Smooth muscle cell (in vitro differentiated cells): ENCODE data around the gene PROSER2. TPM values are rescaled to one million over a fixed set of nuclear protein-coding genes. Genes with fewer than 3 reads are reported as not detected.

Experiments used
- DNase-seq: peaks from one replicate; lab custom pipeline; 2025; ENCODE audit not compliant: unreplicated experiment; lab: John Stamatoyannopoulos, UW
- H2AFZ ChIP-seq: fragments of 200-600 bp; sonication (generic); 2 replicates; pipeline ENCODE4 v1.6.0; 2016; ENCODE audit warnings: antibody characterized with exemption, low read depth, mild to moderate bottlenecking
- H3F3A ChIP-seq: fragments of 200-600 bp; sonication (generic); 2 replicates; pipeline ENCODE4 v1.6.0; 2017; ENCODE audit warnings: antibody characterized with exemption, low read depth
- H3K27ac ChIP-seq: fragments of 200-600 bp; sonication (generic); 2 replicates; pipeline ENCODE4 v1.5.1; 2016; ENCODE audit warnings: low read depth, mild to moderate bottlenecking
- H3K27me3 ChIP-seq: fragments of 200-600 bp; sonication (generic); 2 replicates; pipeline ENCODE4 v1.6.1; 2016; ENCODE audit warnings: low read depth, mild to moderate bottlenecking
- H3K36me3 ChIP-seq: fragments of 200-600 bp; sonication (generic); 2 replicates; pipeline ENCODE4 v1.5.1; 2016; ENCODE audit warnings: low read depth
- H3K4me1 ChIP-seq: fragments of 200-600 bp; sonication (generic); 2 replicates; pipeline ENCODE4 v1.5.1; 2016; ENCODE audit warnings: low read depth
- H3K4me2 ChIP-seq: fragments of 200-600 bp; sonication (generic); 2 replicates; pipeline ENCODE4 v1.6.0; 2016; ENCODE audit warnings: mild to moderate bottlenecking
- H3K4me3 ChIP-seq: fragments of 200-600 bp; sonication (generic); 2 replicates; pipeline ENCODE4 v1.5.1; 2016; ENCODE audit warnings: mild to moderate bottlenecking
- H3K79me2 ChIP-seq: fragments of 200-600 bp; sonication (generic); 2 replicates; pipeline ENCODE4 v1.6.0; 2016; ENCODE audit warnings: low read depth, mild to moderate bottlenecking
- H3K9ac ChIP-seq: fragments of 200-600 bp; sonication (generic); 2 replicates; pipeline ENCODE4 v1.6.0; 2016; ENCODE audit warnings: low read depth
- H3K9me3 ChIP-seq: fragments of 200-600 bp; sonication (generic); replicated peaks from 2 replicates; pipeline ENCODE4 v1.5.1; 2016; ENCODE audit warnings: low read depth
- H4K20me1 ChIP-seq: fragments of 200-600 bp; sonication (generic); 2 replicates; pipeline ENCODE4 v1.6.0; 2016; ENCODE audit warnings: low read depth
- CTCF ChIP-seq: fragments of 200-600 bp; sonication (generic); IDR thresholded peaks from 2 replicates; pipeline ENCODE4 v1.5.1; 2017; ENCODE audit warnings: borderline replicate concordance, mild to moderate bottlenecking, antibody characterized with exemption; ENCODE audit not compliant: insufficient read depth, poor library complexity, severe bottlenecking
- WGBS: methylation state at CpG from one replicate; pipeline ENCODE4 v1.1.7; 2016; ENCODE audit warnings: low lambda C conversion rate; 5-methylcytosine and 5-hydroxymethylcytosine counted together
- polyA plus RNA-seq: library from polyadenylated mRNA; unstranded; fragments of >200 nt; fragmentation: Nextera tagmentation; extraction: Ambion mirVana; gene quantifications from 2 replicates; pipeline ENCODE4 v1.2.1, GENCODE V29; 2016
- total RNA-seq: library from RNA; depleted of rRNA; stranded (reverse); fragments of >200 nt; gene quantifications from 2 replicates; pipeline ENCODE4 v1.2.3, GENCODE V29; 2014

PROSER2 gene
- total and polyA plus RNA-seq, 2 experiments from 2014 or later, result 4.9 to 8.2 TPM

- Histone ChIP-seq H3K4me3 (no peak overlapping the region), H3K79me2 (peaks cover 38% of the 10 kb centered on the region), H3F3A (no peaks in the 10 kb centered on the region), H2AFZ (no peak overlapping the region), H3K9me3 (no peaks in the 10 kb centered on the region), H3K9ac (no peak overlapping the region), H3K36me3 (no peaks in the 10 kb centered on the region), H3K27me3 (no peaks in the 10 kb centered on the region), H4K20me1 (peaks cover 11% of the 10 kb centered on the region), H3K4me2 (no peak overlapping the region), H3K27ac (no peak overlapping the region), H3K4me1 (no peaks in the 10 kb centered on the region)
- DNase-seq, result no peak
- TF ChIP-seq CTCF, result no peak
- WGBS, result 97% methylated on average over 3 of the region's 3 CpGs
Observed at GRCh38 chr10:11841375-11841774, 18.2 kb downstream of the PROSER2 start.

DNA sequence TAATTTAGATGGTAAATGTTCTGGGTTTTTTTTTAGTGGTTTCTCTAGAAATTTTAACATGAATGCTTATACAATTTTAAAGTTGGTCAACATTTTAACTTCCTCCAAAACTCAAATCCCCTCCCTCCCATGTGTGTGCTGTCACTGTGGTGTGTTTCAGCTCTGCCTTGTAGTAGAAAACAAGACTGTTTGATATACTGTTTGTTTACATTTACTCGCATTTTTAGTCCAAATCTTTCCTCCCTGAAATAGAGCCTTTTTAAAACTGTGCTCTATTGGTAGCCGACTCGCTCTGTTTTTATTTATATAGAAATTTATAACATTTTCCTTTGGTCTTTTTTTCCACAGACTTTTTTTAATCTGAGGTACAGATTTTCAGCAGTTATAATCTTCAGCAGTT is 19.3 kb downstream of the PROSER2 start:
- DNase-seq, result no peak
- H3K4me3 ChIP-seq, result no peak overlapping the region
- no peaks in the 10 kb centered on the region for H3K9me3 ChIP-seq
- no peak overlapping the region for H2AFZ ChIP-seq
- H3K4me2 ChIP-seq, result no peak overlapping the region
- no peaks in the 10 kb centered on the region for H3F3A ChIP-seq
- no peak overlapping the region for H3K9ac ChIP-seq
- H3K79me2 ChIP-seq, result peaks cover 29% of the 10 kb centered on the region
- H4K20me1 ChIP-seq, result peaks cover 11% of the 10 kb centered on the region
- no peaks in the 10 kb centered on the region for H3K4me1 ChIP-seq
- WGBS, result 77% methylated on average over 3 of the region's 3 CpGs
- no peak overlapping the region for H3K27ac ChIP-seq
- no peaks in the 10 kb centered on the region for H3K27me3 ChIP-seq
- no peak for TF ChIP-seq CTCF
- H3K36me3 ChIP-seq, result no peaks in the 10 kb centered on the region

DNA sequence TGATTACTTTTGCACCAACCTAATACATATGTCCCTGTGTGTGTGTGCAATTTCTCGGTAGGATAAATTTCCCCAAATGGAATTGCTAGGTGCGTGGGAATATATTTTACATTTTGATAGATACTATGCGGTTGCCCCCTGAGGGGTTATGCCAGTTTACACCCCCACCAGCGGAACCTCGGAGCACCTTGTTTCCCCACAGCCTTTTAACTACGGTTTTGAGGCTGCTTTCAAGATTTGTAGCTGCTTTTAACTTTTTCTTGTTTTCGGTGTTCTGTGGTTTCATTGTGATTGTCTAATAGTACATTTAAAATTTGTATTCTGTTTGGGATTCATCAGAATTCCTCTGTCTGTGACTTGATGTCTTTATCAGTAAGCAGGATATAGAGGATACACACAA is 22.0 kb downstream of the PROSER2 start:
- Histone ChIP-seq H3K4me2 (no peak overlapping the region), H3K4me1 (no peaks in the 10 kb centered on the region), H3K9me3 (no peaks in the 10 kb centered on the region), H3K36me3 (no peaks in the 10 kb centered on the region), H3K79me2 (peaks cover 14% of the 10 kb centered on the region), H2AFZ (no peak overlapping the region), H3K4me3 (no peak overlapping the region), H3K27me3 (no peaks in the 10 kb centered on the region), H3K9ac (no peak overlapping the region), H3F3A (no peaks in the 10 kb centered on the region), H3K27ac (no peak overlapping the region), H4K20me1 (no peaks in the 10 kb centered on the region)
- 92% methylated on average over 7 of the region's 7 CpGs for WGBS
- TF ChIP-seq CTCF, result no peak
- no peak for DNase-seq

GRCh38 chr10:11846542-11846941 is 23.4 kb downstream of the PROSER2 start:
- Histone ChIP-seq H2AFZ (no peak overlapping the region), H3K9me3 (no peaks in the 10 kb centered on the region), H3K36me3 (no peaks in the 10 kb centered on the region), H3K4me3 (no peak overlapping the region), H3K27ac (peak overlapping the region; percentile 6), H3K27me3 (no peaks in the 10 kb centered on the region), H4K20me1 (no peaks in the 10 kb centered on the region), H3K79me2 (peaks cover 6% of the 10 kb centered on the region), H3K9ac (no peak overlapping the region), H3K4me2 (no peak overlapping the region), H3K4me1 (no peaks in the 10 kb centered on the region), H3F3A (no peaks in the 10 kb centered on the region)
- WGBS, result 41% methylated on average over 8 of the region's 8 CpGs
- TF ChIP-seq CTCF, result no peak
- no peak for DNase-seq
